ENCODE results near the gene INCA1.

DNA sequence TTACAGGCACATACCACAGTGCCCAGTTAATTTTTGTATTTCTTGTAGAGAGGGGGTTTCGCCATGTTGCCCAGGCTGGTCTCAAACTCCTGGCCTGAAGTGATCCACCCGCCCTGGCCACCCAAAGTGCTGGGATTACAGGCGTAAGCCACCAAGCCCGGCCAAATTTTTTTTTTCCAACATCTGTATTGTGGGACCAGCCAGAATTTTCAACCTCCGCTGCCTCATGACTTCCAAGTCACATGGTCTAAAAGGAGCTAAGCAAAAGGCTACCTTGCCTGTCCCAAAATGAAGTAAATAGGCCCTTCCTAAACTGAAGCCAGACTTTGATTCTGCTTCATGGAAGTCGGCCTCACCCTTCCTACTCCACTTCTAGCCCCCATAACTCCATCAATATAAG lies 25.5 kb downstream of the INCA1 start:
- TF ChIP-seq CTCF (IDR thresholded peaks at IDR 0.05; ENCODE audit: low read length) (no peak), EZH2 (IDR thresholded peaks at IDR 0.05; ENCODE audit: borderline replicate concordance, low read length) (no peak)
